Cerebellar nuclear complex (tissue), 1 donor: Measurements from ENCODE around the gene TENM4.

Experiments used
- DNase-seq, 2 experiments: peaks; one replicate each; lab custom pipeline; 2025; lab: John Stamatoyannopoulos, UW

The TENM4 gene

GRCh38 chr11:79418241-79418640 is 22.6 kb downstream of the TENM4 start:
- no peak for DNase-seq

- DNase-seq, result no peak
These were observed 23.5 kb downstream of the TENM4 start for GRCh38 chr11:79417069-79417920.

- DNase-seq, result no peak
These were observed 24.9 kb downstream of the TENM4 start for GRCh38 chr11:79415912-79416311.

- DNase-seq, result no peak
These were observed 25.4 kb downstream of the TENM4 start for GRCh38 chr11:79415411-79415810.

- no peak for DNase-seq
These were observed 26.0 kb downstream of the TENM4 start for GRCh38 chr11:79414644-79415317.

GRCh38 chr11:79414041-79414440 is 26.8 kb downstream of the TENM4 start:
- DNase-seq, result no peak

GRCh38 chr11:79413268-79413667 is 27.6 kb downstream of the TENM4 start:
- DNase-seq, result no peak

- no peak for DNase-seq
These were observed 28.1 kb downstream of the TENM4 start for GRCh38 chr11:79412761-79413160.

GRCh38 chr11:79409330-79409729 is 31.5 kb downstream of the TENM4 start:
- DNase-seq, result no peak

- DNase-seq, result no peak
These were observed 34.5 kb downstream of the TENM4 start for GRCh38 chr11:79406376-79406775.

- no peak for DNase-seq
These were observed 36.0 kb downstream of the TENM4 start for GRCh38 chr11:79404806-79405205.

GRCh38 chr11:79404325-79404724 is 36.5 kb downstream of the TENM4 start:
- no peak for DNase-seq

- DNase-seq, result no peak
These were observed 37.0 kb downstream of the TENM4 start for GRCh38 chr11:79403839-79404238.

GRCh38 chr11:79402912-79403311 is 37.9 kb downstream of the TENM4 start:
- no peak for DNase-seq

GRCh38 chr11:79400717-79401330 is 40.0 kb downstream of the TENM4 start:
- DNase-seq, result no peak

- DNase-seq, result no peak
These were observed 40.6 kb downstream of the TENM4 start for GRCh38 chr11:79400206-79400605.

- DNase-seq, result no peak
These were observed 43.6 kb downstream of the TENM4 start for GRCh38 chr11:79397252-79397651.

GRCh38 chr11:79396674-79397073 is 44.2 kb downstream of the TENM4 start:
- no peak for DNase-seq

GRCh38 chr11:79396001-79396400 is 44.8 kb downstream of the TENM4 start:
- no peak for DNase-seq

- DNase-seq, result no peak
These were observed 47.3 kb downstream of the TENM4 start for GRCh38 chr11:79393362-79394043.

- DNase-seq, result no peak
These were observed 48.7 kb downstream of the TENM4 start for GRCh38 chr11:79392161-79392560.

- DNase-seq, result no peak
These were observed 49.9 kb downstream of the TENM4 start for GRCh38 chr11:79390923-79391322.
